Measurements from ENCODE around the gene CTBP2. TPM values are rescaled to one million over a fixed set of nuclear protein-coding genes. Genes with fewer than 3 reads are reported as not detected.
"Not testable (repeated sequence)": the region's sequence is repeated elsewhere in the genome, so short reads cannot be mapped to it uniquely, and the experiment has no call there.

CTBP2 gene
- polyA plus RNA-seq, 1 experiment: 72.9 TPM

DNA sequence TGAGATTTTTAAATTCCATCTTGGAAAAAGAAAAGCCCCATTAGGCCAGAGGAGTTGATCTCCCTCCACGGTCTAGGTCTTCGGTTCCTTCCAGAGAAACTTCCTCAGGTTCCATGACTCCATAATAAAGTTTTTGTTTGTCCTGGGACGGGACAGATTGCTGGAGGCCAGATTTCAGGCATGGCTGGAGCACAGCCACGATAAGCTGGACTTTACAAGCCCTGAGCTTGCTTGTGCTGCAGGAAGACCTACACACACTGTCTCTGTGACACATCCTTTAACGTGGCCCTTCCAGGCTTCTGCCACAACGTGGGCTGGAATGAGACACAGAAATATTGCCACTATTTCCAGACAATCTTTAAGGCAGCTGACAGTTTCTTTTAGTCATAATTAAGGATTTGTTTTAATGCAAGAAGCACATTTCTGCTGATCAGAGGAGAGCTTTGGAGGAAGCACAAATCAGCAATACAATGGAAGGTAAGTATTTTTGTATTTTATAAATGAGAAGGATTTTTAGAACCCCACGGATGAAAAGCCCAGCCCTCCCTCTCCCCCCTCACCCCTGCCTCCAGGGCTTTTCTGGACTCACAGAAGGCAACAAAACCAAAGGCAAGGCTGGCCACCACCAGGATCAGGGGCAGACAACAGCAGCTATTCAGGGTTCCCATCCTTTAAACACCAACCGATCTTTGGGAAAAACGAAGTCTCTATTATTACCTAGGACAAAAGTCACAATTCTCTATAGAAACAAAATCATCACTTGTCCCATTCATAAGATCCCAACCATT lies 6.5 kb downstream of the CTBP2 start:
- TF ChIP-seq, protein P1, sequence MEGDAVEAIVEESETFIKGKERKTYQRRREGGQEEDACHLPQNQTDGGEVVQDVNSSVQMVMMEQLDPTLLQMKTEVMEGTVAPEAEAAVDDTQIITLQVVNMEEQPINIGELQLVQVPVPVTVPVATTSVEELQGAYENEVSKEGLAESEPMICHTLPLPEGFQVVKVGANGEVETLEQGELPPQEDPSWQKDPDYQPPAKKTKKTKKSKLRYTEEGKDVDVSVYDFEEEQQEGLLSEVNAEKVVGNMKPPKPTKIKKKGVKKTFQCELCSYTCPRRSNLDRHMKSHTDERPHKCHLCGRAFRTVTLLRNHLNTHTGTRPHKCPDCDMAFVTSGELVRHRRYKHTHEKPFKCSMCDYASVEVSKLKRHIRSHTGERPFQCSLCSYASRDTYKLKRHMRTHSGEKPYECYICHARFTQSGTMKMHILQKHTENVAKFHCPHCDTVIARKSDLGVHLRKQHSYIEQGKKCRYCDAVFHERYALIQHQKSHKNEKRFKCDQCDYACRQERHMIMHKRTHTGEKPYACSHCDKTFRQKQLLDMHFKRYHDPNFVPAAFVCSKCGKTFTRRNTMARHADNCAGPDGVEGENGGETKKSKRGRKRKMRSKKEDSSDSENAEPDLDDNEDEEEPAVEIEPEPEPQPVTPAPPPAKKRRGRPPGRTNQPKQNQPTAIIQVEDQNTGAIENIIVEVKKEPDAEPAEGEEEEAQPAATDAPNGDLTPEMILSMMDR (IDR thresholded peaks at IDR 0.05; ENCODE audit: insufficient read depth, low read depth, low read length): no peak
- H3K27me3 ChIP-seq (ENCODE audit: control insufficient read depth, insufficient read depth, low read length): no peaks in the 10 kb centered on the region
- ChIA-PET POLR2A (no interaction called here), CTCF (interaction anchor here (0.7 to 3.7 kb wide), 9 partner anchors 9 to 109 kb away, joined by 3 to 19 read pairs (median 3); no protein-coding TSS in a partner anchor)
- H3K4me3 ChIP-seq (ENCODE audit: low read depth, low read length): no peak overlapping the region
- DNase-seq (ENCODE audit: low read depth): peak; percentile 52
- peaks cover 8% of the 10 kb centered on the region for H3K36me3 ChIP-seq (ENCODE audit: control insufficient read depth, insufficient read depth, low read length)

DNA sequence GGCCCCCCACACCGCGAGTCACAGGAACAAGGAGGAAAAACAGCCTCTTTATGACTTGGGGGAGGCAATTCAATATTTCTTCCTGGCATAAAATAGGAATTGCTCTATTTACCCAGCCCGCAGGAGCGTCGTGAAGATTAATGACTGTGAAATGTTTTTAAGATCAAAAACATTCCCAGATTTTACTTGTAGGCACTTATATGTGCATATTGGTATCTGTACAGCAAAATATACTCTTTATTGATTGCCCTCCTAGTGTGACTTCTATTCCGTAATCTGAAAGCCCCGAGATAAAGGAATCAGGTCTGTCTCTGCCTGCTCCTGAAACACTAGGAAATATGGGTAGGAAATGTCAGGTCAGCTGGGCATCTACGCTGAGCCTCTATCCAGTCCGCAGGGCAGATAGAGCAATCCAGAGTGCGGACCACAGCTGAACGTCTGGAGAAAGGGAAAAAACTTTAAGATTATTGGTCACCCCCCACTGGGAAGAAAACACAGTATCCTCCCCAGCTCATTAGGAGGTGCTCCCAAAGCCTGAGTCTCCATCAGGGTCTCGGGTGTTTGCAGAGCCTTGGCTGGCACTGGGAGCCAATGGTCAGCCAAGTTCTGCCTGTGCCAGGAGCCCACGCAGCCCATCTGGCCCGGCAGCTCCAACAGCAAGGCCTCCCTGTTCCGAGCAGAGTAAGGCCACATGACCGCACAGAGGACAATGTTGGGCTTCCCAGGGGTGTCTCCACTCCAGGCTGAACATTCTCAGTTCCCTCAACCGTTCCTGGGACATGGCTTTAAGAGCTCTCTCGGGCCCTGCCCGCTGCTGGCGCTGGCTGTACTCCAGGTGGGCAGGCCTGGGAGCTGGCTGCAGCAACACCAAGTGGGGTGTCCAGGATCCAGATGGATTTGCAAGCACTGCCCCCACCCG lies 7.7 kb downstream of the CTBP2 start:
- Histone ChIP-seq H3K4me3 (ENCODE audit: low read depth, low read length) (no peak overlapping the region), H3K27me3 (ENCODE audit: control insufficient read depth, insufficient read depth, low read length) (no peaks in the 10 kb centered on the region), H3K36me3 (ENCODE audit: control insufficient read depth, insufficient read depth, low read length) (peaks cover 8% of the 10 kb centered on the region)
- DNase-seq (ENCODE audit: low read depth): no peak
- ChIA-PET CTCF (interaction anchor here (0.7 to 3.7 kb wide), 7 partner anchors 40 to 107 kb away, joined by 3 to 19 read pairs (median 3); no protein-coding TSS in a partner anchor), POLR2A (no interaction called here)
- TF ChIP-seq, protein P1 (IDR thresholded peaks at IDR 0.05; ENCODE audit: insufficient read depth, low read depth, low read length): no peak

DNA sequence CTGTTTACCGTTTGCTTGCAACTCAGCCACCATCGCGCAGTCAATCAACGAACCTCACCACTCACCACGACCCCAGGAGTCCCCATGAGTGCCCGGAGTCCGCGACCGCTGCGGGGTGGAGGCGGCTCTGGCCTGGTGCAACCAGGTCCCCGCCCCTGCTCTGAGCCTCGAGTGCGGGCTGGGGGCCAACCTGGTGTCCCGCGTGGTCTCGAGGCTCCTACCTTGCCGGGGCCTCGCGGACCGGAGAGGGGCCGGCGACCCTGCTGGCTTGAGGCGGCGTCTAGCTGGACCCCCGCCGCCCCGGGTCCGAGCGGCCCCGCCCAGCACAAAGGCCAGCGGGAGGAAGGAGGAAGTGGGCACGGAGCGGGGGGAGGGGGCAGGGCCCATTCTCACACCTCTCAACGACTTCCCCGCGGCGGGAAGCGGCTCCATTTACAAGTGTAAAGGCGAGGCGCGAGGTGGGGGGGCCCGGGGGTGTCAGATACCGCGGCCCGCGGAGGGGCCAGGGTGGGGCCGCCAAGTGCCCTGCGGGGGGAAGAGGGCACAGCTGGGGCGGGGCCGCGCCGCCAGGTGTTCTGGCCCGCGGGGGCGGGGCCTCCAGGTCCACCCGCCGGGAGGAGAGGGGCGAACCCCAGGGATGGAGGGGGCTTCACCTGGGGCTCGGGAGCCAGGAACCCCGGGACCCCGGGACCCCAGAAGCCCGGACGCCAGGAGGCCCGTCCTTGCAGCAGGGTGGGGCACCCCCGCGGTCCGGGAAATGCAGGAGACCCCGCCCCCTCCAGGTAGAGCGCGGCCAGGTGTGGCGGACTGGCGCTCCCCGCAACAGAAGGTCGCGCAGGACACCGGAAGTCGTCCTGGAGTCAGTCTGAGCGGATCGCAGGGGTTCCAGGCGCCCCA lies 8.6 kb downstream of the CTBP2 start:
- DNase-seq (ENCODE audit: low read depth): no peak
- TF ChIP-seq, protein P1 (IDR thresholded peaks at IDR 0.05; ENCODE audit: insufficient read depth, low read depth, low read length): no peak
- H3K4me3 ChIP-seq (ENCODE audit: low read depth, low read length): no peak overlapping the region
- CTCF ChIA-PET: interaction anchor here (2.8 to 3.7 kb wide), 2 partner anchors 88 to 104 kb away, joined by 11 to 19 read pairs; no protein-coding TSS in a partner anchor
- H3K27me3 ChIP-seq (ENCODE audit: control insufficient read depth, insufficient read depth, low read length): no peaks in the 10 kb centered on the region
- POLR2A ChIA-PET: no interaction called here
- H3K36me3 ChIP-seq (ENCODE audit: control insufficient read depth, insufficient read depth, low read length): peaks cover 8% of the 10 kb centered on the region

DNA sequence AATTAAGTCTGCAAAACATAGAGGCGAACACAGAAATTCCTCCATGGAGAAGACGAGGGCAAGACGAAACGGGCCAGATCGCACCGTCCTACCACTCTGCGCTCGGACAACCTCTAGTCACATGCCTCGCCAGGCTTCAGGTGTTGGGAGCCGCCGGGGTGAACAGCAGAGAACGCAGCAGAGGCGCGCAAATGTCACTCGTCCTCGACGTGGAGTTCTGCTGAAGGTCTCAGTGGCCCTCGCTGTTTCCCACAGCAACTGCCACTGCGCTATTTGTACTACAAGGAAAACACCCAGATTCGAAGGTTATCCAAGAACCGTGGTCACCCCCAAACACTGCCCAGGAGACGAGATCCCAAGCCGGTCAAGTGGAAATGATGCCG lies 9.2 kb downstream of the CTBP2 start:
- Histone ChIP-seq H3K4me3 (ENCODE audit: low read depth, low read length) (no peak overlapping the region), H3K27me3 (ENCODE audit: control insufficient read depth, insufficient read depth, low read length) (no peaks in the 10 kb centered on the region), H3K36me3 (ENCODE audit: control insufficient read depth, insufficient read depth, low read length) (peaks cover 8% of the 10 kb centered on the region)
- DNase-seq (ENCODE audit: low read depth): no peak
- ChIA-PET CTCF (no interaction called here), POLR2A (no interaction called here)
- TF ChIP-seq, protein P1 (IDR thresholded peaks at IDR 0.05; ENCODE audit: insufficient read depth, low read depth, low read length): no peak

DNA sequence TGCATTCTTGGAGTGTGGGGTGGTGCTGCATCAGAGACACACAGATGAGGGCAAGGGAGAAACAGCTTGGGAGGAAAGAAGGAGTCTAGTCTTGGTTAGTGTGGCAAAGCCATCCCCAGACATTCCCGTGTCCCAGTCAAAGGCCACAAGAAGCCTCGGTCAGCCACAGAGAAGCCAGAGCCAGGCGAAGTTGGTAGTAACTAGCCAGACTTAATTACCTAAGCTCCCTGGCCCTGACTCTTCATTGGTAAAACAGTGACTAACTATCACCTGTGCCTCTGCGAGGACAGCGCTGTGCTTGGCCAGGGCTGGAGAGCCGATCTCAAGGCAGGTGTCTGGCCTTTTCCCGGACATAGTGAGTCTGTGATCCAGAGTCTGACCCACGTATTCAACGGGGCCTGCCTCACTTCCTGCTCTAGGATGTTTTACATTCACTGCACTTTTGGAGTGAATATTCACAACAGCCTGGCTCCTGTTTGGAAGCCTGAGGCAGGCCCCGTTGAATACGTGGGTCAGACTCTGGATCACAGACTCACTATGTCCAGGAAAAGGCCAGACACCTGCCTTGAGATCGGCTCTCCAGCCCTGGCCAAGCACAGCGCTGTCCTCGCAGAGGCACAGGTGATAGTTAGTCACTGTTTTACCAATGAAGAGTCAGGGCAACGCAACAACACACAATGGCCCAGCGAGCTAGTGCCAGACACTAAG lies 9.8 kb downstream of the CTBP2 start:
- POLR2A ChIA-PET; CTCF ChIA-PET; DNase-seq (ENCODE audit: low read depth); H3K36me3 ChIP-seq (ENCODE audit: control insufficient read depth, insufficient read depth, low read length); H3K27me3 ChIP-seq (ENCODE audit: control insufficient read depth, insufficient read depth, low read length); H3K4me3 ChIP-seq (ENCODE audit: low read depth, low read length): not testable (repeated sequence)
